GM19463 (cell line): ENCODE data around the gene DPP6.
"Not testable (repeated sequence)": the region's sequence is repeated elsewhere in the genome, so short reads cannot be mapped to it uniquely, and the experiment has no call there.

Experiments
- ATAC-seq: cut with Tn5 transposase; IDR thresholded peaks from one replicate; pipeline ENCODE4 v1.9.1; 2021; ENCODE audit warnings: mild to moderate bottlenecking, moderate library complexity; ENCODE audit not compliant: unreplicated experiment

Gene DPP6

GRCh38 chr7:154072395-154073181, 20.4 kb downstream of the DPP6 start:
- ATAC-seq, result not testable (repeated sequence)

DNA sequence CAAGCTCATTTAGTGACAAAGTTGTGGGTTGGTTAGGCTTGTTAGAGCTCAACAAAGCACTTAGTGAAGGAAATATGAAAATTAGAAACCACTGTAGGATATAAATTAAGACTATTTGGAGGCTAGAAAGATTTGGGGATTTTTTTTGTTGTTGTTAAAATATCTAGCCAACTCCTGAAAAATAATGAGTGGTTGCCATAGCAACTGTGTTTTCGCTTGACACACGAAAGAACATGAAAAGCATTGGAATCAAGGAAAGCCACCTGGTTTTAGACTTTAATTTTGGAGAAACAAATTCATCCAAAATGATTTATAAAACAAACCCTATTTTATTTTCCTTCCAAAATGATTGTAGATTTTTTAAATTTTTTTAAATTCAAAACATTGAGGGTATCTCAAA, 26.3 kb downstream of the DPP6 start:
- ATAC-seq, result not testable (repeated sequence)

DNA sequence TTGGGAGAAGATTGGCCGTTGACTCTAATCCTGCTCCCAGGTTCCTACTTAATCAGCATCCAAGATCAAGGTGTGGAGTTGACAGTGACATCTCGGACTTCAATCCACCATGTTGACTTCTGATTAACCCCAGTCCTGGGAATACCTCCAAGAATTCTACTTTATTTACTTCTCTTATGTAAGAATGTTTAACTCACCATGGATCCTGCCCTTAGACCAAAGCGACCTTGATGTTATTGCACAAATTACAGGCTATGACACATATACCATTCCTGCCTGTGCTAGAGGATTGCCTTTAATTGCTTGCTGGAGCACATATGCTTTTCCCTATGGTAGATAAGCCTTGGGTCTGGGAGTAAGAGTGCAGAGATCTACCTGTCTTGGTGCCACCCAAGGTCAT, 28.1 kb downstream of the DPP6 start:
- not testable (repeated sequence) for ATAC-seq

- not testable (repeated sequence) for ATAC-seq
These were observed 35.0 kb downstream of the DPP6 start for GRCh38 chr7:154087037-154087725.

DNA sequence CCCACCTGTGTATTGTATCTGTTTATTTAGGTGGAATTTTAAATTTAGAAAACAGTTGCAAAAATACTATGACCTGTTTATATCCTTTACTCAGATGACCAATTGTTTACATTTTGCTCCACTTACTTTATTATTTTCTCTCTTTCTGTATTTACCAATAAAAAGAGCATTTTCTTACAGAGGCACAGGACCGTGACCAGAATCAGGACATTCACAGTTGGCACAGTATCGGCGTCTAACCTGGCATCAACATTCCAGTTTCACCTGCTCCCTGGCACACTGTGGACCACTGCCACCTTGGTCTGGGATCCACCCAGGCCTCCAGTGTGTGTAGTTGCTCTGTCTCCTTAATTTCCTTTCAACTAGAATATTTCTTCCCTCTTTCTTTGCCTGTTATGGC, 39.9 kb downstream of the DPP6 start:
- not testable (repeated sequence) for ATAC-seq

- not testable (repeated sequence) for ATAC-seq
These were observed 43.0 kb downstream of the DPP6 start for GRCh38 chr7:154095201-154095600.

- not testable (repeated sequence) for ATAC-seq
These were observed 52.9 kb downstream of the DPP6 start for GRCh38 chr7:154105063-154105462.

DNA sequence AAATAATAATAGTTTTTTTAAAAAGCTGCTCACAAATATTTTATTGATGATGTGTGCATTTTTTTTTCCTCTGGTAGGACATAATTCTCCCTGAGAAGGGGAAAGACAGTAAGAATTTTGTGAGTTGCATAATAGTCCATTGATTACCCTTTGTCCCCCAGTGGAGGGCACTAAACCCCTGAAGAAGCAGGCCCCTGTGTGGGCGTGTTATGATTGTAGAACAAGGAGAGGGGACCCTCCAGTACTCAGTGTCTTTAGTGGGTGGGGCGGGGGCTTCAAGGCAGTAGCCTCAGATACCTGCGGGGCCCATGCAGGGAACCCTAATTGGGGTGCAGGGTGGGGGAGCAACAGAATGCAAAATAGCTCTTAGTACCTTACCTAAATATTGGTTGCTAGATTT, 57.4 kb downstream of the DPP6 start:
- ATAC-seq, result not testable (repeated sequence)

DNA sequence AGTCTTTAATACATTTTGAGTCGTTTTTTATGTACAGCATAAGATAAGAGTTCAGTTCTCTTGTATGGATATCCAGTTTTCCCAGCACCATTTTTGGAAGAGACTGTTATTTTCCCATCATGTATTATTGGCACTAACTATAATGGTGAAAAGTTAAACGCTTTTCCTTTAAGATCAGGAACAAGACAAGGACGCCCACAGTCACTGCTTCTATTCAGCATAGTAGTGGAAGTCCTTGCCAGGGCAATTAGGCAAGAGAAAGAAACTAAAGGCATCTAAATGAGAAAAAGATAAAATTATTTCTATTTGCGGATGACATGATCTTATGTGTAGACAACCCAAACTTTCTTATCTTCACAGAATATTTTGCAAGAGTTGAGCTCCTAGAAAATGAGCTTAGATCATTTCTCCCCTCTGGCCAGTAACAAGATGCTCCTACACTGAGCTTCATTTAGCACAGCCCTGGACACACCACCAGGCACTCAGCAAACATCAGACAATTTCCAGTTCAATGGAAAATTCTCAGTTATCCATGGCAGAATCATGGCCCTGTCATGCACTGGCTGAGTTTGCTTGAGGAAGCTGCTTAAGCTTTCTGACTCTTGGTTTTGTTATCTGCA, 61.6 kb downstream of the DPP6 start:
- not testable (repeated sequence) for ATAC-seq

- not testable (repeated sequence) for ATAC-seq
These were observed 65.5 kb downstream of the DPP6 start for GRCh38 chr7:154117411-154118390.

DNA sequence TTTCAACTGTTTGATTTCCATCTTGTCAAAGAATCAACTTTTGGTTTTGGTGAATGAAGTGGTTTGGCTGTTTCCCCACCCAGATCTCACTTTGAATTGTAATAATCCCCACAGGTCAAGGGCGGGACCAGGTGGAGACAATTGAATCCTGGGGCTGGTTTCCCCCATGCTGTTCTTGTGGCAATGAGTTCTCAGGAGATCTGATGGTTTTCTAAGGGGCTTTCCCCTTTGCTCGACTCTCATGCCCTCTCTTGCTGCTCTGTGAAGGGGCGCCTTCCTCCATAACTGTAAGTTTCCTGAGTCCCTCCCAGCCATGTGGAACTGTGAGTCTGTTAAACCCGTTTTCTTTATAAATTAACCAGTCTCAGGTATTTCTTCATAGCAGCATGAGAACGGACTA, 68.6 kb downstream of the DPP6 start:
- ATAC-seq, result not testable (repeated sequence)

GRCh38 chr7:154122720-154123119, 70.5 kb downstream of the DPP6 start:
- ATAC-seq, result not testable (repeated sequence)

DNA sequence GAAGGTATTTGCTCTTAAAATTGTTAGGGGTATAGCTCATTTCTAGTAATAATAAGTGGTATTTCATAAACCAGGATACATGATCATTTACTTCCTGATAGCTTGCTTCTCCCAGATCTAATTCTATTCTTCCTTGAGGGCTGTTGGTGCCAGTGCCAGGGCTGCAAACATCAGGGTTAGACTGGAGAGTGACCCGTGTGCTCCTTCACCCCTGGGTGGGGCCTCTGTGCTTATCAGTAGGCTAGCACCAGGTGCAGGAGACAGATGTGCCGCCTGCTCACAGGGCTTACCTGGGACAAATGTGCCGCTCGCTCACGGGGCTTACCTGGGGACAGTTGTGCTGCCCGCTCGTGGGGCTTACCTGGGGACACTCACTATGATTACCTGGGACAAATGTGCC, 71.2 kb downstream of the DPP6 start:
- ATAC-seq, result not testable (repeated sequence)

DNA sequence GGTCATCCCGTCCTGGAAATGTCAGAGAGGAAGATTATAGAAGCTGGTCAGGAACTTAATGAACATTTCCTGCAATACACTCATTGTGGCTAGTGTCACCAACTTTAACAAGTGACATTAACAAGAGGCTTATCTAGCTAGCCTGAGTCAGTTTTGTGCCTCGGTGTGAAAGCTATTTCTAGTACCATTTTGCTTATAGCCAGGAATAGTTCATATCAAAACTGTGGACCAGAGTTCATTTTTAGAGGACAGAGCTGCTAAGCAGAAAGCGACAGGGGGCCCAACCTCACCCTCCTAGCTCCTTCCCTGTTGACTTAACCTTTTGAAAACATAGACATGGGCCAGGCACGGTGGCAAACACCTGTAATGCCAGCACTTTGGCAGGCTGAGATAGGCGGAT, 76.9 kb downstream of the DPP6 start:
- ATAC-seq, result not testable (repeated sequence)

GRCh38 chr7:154132617-154133016, 80.4 kb downstream of the DPP6 start:
- not testable (repeated sequence) for ATAC-seq

DNA sequence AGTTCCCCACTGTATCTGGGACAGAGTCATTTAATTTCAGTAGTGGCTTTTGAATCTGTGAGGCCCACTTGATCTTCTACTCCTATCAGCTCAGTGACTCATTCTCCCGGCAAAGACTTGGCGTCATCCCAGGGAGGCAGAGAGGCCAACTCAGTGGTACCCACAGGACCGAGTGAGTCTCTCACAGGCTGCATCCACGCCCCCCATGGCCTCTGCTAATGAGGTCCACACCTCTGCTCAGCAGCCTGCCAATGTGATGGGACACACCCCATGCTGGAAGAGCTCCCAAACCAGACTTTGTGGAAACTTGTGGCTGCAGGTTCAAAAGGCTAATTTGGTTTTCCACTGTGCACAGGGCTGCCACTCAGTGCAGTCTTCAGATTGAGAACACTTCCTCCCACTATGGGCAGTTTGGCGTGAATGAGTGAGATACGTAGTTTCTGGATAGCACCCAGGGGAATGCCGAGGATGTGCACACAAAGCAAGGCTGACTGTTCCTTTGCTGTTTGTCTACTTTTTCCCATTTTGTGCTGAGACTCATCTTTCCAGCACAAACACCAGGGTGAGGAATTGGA, 81.6 kb downstream of the DPP6 start:
- ATAC-seq, result not testable (repeated sequence)

DNA sequence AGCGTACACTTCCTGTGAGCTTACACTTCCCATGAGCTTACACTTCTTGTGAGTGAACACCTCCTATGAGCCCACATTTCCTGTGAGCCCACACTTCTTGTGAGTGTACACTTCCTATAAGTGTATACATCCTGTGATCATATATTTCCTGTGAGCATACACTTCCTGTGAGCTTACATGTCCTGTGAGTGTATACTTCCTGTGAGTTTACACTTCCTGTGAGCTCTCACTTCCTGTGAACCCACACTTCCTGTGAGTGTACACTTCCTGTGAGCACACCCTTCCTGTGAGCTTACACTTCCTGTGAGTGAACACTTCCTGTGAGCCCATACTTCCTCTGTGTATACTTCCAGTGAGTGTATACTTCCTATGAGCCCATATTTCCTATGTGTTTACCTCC, 82.5 kb downstream of the DPP6 start:
- ATAC-seq, result not testable (repeated sequence)

DNA sequence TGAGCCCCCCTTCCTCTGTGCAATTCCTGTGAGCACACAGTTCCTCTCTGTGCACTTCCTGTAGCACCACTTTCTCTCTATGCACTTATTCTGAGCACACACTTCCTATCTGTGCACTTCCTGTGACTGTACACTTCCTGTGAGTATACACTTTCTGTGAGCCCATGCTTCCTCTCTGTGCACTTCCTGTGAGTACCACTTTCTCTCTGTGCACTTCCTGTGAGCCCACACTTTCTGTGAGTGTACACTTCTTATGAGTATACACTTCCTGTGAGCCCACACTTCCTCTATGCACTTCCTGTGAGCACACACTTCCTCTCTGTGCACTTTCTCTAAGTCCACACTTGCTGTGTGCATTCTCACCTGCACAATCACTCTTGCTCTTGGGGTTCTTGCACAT, 83.4 kb downstream of the DPP6 start:
- not testable (repeated sequence) for ATAC-seq

- not testable (repeated sequence) for ATAC-seq
These were observed 93.9 kb downstream of the DPP6 start for GRCh38 chr7:154145922-154146706.
